PC-9 (cell line): ENCODE data around the gene ZC3H6. TPM values are rescaled to one million over a fixed set of nuclear protein-coding genes. Genes with fewer than 3 reads are reported as not detected.

Experiments
- BruUV-seq: library from RNA; stranded (reverse); fragments of 400-500 nt; replicated peaks from 2 replicates; lab custom pipeline; 2021; lab: Mats Ljungman, UMichigan
- CTCF ChIA-PET: fragments of 300-600 bp; sonication (Branson Sonifier 250); formaldehyde crosslinking; loops from one replicate; lab custom pipeline; 2022; ENCODE audit warnings: antibody characterized with exemption; lab: Charles Lee
- POLR2A ChIA-PET: fragments of 300-600 bp; sonication (Branson Sonifier 250); formaldehyde crosslinking; loops from one replicate; lab custom pipeline; 2022; ENCODE audit warnings: antibody characterized with exemption; ENCODE audit not compliant: unreplicated experiment; lab: Charles Lee
- DNase-seq, 2 experiments: peaks; one replicate each; pipeline versions ENCODE4 v3.0.0 to v3.0.0-alpha.2; 2015 to 2022; ENCODE audit warnings: mixed read lengths in 1 of 2
- H2AFZ ChIP-seq: fragments of 200-600 bp; sonication (generic); 2 replicates; pipeline ENCODE4 v1.8.1; 2017; ENCODE audit warnings: antibody characterized with exemption
- H3F3A ChIP-seq: fragments of 200-600 bp; sonication (generic); 2 replicates; pipeline ENCODE4 v1.8.1; 2017; ENCODE audit warnings: antibody characterized with exemption, mild to moderate bottlenecking, low read depth; ENCODE audit not compliant: insufficient read depth
- H3K27ac ChIP-seq: fragments of 200-600 bp; sonication (generic); 2 replicates; pipeline ENCODE4 v1.6.1; 2016; ENCODE audit warnings: mixed run types
- H3K27me3 ChIP-seq: fragments of 200-600 bp; sonication (generic); 2 replicates; pipeline ENCODE4 v1.6.1; 2016; ENCODE audit warnings: low read depth, mixed run types; ENCODE audit not compliant: insufficient read depth
- H3K36me3 ChIP-seq: fragments of 200-600 bp; sonication (generic); 2 replicates; pipeline ENCODE4 v1.6.1; 2016; ENCODE audit warnings: low read depth, mixed run types
- H3K4me1 ChIP-seq: fragments of 200-600 bp; sonication (generic); replicated peaks from 2 replicates; pipeline ENCODE4 v1.6.1; 2016; ENCODE audit warnings: mixed run types; ENCODE audit not compliant: insufficient read depth
- H3K4me2 ChIP-seq: fragments of 200-600 bp; sonication (generic); 2 replicates; pipeline ENCODE4 v1.6.1; 2017; ENCODE audit warnings: mixed run types
- H3K4me3 ChIP-seq: fragments of 200-600 bp; sonication (generic); 2 replicates; pipeline ENCODE4 v1.6.1; 2016; ENCODE audit warnings: mixed run types
- H3K79me2 ChIP-seq: fragments of 200-600 bp; sonication (generic); 2 replicates; pipeline ENCODE4 v1.6.1; 2017; ENCODE audit warnings: low read depth, mixed run types
- H3K9me2 ChIP-seq: fragments of 200-600 bp; sonication (generic); 2 replicates; pipeline ENCODE4 v1.8.1; 2017; ENCODE audit warnings: mild to moderate bottlenecking; ENCODE audit not compliant: insufficient read depth
- H3K9me3 ChIP-seq: fragments of 200-600 bp; sonication (generic); 2 replicates; pipeline ENCODE4 v1.8.1; 2016; ENCODE audit warnings: low read depth; ENCODE audit not compliant: insufficient read depth
- H4K20me1 ChIP-seq: fragments of 200-600 bp; sonication (generic); 2 replicates; pipeline ENCODE4 v1.8.1; 2017; ENCODE audit not compliant: insufficient read depth
- EZH2 ChIP-seq: fragments of 200-600 bp; sonication (generic); IDR thresholded peaks from 2 replicates; pipeline ENCODE4 v1.8.0; 2017; ENCODE audit warnings: antibody characterized with exemption, low read depth
- intact Hi-C: fragments of 100-400 bp; cut with micrococcal nuclease; formaldehyde crosslinking; loops from one replicate; pipeline ENCODE4 v1.10.0; 2022; ENCODE audit not compliant: unreplicated experiment
- total RNA-seq: library from RNA; stranded (reverse); gene quantifications from 2 replicates; pipeline ENCODE4 v1.2.3, GENCODE V29; 2021
- TF ChIP-seq, protein P1 (sequence below): fragments of 200-600 bp; sonication (generic); conservative IDR thresholded peaks from 2 replicates; pipeline ENCODE4 v1.6.1; 2017; ENCODE audit warnings: mixed run types, antibody characterized with exemption, mild to moderate bottlenecking, moderate library complexity

ZC3H6 gene
- total RNA-seq, 1 experiment from 2014 or later, result 9.1 TPM

GRCh38 chr2:112339986-112340385, 64.6 kb downstream of the ZC3H6 start:
- no peaks in the 10 kb centered on the region for H4K20me1 ChIP-seq
- no TSS peak for BruUV-seq
- no peak overlapping the region for H3K4me2 ChIP-seq
- H3K79me2 ChIP-seq, result no peaks in the 10 kb centered on the region
- CTCF ChIA-PET, result no interaction called here
- H3K4me3 ChIP-seq, result no peak overlapping the region
- no peaks in the 10 kb centered on the region for H3K27me3 ChIP-seq
- intact Hi-C loops, result no loop called here
- no peaks in the 10 kb centered on the region for H3K9me3 ChIP-seq
- no peak for TF ChIP-seq EZH2
- TF ChIP-seq, protein P1, sequence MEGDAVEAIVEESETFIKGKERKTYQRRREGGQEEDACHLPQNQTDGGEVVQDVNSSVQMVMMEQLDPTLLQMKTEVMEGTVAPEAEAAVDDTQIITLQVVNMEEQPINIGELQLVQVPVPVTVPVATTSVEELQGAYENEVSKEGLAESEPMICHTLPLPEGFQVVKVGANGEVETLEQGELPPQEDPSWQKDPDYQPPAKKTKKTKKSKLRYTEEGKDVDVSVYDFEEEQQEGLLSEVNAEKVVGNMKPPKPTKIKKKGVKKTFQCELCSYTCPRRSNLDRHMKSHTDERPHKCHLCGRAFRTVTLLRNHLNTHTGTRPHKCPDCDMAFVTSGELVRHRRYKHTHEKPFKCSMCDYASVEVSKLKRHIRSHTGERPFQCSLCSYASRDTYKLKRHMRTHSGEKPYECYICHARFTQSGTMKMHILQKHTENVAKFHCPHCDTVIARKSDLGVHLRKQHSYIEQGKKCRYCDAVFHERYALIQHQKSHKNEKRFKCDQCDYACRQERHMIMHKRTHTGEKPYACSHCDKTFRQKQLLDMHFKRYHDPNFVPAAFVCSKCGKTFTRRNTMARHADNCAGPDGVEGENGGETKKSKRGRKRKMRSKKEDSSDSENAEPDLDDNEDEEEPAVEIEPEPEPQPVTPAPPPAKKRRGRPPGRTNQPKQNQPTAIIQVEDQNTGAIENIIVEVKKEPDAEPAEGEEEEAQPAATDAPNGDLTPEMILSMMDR, result no peak
- POLR2A ChIA-PET, result no interaction called here
- no peak overlapping the region for H3K27ac ChIP-seq
- H3F3A ChIP-seq, result no peaks in the 10 kb centered on the region
- H3K4me1 ChIP-seq, result no peaks in the 10 kb centered on the region
- H3K9me2 ChIP-seq, result no peaks in the 10 kb centered on the region
- H2AFZ ChIP-seq, result no peak overlapping the region
- no peaks in the 10 kb centered on the region for H3K36me3 ChIP-seq
- DNase-seq, result no peak

DNA sequence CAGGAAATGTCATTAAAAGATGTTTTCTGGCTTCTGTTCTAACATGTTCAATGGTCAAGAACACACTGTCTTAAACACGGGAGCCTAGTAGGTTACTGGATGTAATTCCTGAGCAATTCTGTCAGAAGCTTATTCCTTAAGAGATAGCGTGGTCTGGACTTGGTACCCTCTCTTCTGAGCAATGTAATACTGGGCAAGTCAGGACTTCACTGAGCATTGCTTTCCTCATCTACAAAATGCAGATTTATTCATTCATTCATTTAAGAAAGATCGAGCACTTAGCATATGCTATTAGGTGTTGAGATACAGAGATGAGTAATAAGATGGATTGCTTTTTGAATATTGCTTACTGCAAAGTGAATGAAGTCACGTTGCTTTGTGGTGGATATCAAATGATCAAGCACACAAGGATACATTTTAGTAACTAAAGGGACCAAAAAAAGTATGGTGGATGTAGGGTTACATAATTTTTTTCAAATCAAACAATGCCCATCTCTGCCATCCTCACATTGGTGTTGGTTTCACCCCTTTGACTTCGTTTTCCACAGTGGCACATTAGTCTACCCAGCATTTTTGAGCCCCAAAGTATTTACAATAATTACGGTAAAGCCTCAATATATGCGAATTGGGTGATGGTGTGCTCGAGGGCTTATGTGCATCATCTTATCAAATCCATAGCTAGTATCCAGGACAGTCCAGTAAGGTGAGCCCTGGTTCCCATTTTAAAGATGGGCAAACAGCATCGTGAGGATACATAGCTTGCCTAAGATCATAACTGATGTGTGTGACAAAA, 65.3 kb downstream of the ZC3H6 start:
- POLR2A ChIA-PET, result no interaction called here
- H3K9me3 ChIP-seq, result no peaks in the 10 kb centered on the region
- no peaks in the 10 kb centered on the region for H3K79me2 ChIP-seq
- H2AFZ ChIP-seq, result no peak overlapping the region
- CTCF ChIA-PET, result no interaction called here
- H3F3A ChIP-seq, result no peaks in the 10 kb centered on the region
- H3K4me2 ChIP-seq, result no peak overlapping the region
- no peaks in the 10 kb centered on the region for H3K4me1 ChIP-seq
- H3K27ac ChIP-seq, result no peak overlapping the region
- H3K9me2 ChIP-seq, result no peaks in the 10 kb centered on the region
- TF ChIP-seq, protein P1, result no peak
- TF ChIP-seq EZH2, result no peak
- no peak for DNase-seq
- no peaks in the 10 kb centered on the region for H4K20me1 ChIP-seq
- H3K27me3 ChIP-seq, result no peaks in the 10 kb centered on the region
- H3K36me3 ChIP-seq, result no peaks in the 10 kb centered on the region
- no TSS peak for BruUV-seq
- H3K4me3 ChIP-seq, result no peak overlapping the region
- intact Hi-C loops, result no loop called here

DNA sequence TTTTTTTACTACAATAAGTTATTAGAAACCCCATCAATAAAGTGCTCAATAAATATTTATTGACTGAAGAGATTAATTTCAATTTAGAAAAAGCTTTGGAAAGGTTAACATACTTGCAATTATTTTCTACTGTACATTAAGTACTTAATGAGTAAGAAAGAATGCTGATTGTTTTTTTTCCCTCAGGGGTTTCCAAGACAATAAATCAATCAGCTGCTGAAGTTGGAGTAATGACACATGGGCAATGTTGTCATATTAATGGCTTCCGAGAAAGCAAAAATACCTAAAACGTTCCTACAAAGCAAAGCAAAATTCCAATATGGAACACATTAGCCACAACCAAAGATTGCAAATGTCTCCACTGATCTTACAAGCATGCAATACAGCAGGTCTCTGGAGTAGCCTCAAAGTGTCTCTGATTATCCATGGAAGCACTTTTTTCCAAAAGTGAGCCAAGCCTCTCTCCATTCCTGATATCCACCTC, 66.7 kb downstream of the ZC3H6 start:
- CTCF ChIA-PET, result no interaction called here
- no peaks in the 10 kb centered on the region for H3F3A ChIP-seq
- no peaks in the 10 kb centered on the region for H3K27me3 ChIP-seq
- no peak overlapping the region for H3K27ac ChIP-seq
- no peaks in the 10 kb centered on the region for H3K9me2 ChIP-seq
- no peaks in the 10 kb centered on the region for H3K79me2 ChIP-seq
- no peak overlapping the region for H2AFZ ChIP-seq
- H3K4me2 ChIP-seq, result no peak overlapping the region
- no peak for DNase-seq
- no peaks in the 10 kb centered on the region for H3K36me3 ChIP-seq
- intact Hi-C loops, result no loop called here
- H4K20me1 ChIP-seq, result no peaks in the 10 kb centered on the region
- TF ChIP-seq, protein P1, result no peak
- no peak for TF ChIP-seq EZH2
- H3K9me3 ChIP-seq, result no peaks in the 10 kb centered on the region
- H3K4me1 ChIP-seq, result no peaks in the 10 kb centered on the region
- H3K4me3 ChIP-seq, result no peak overlapping the region
- BruUV-seq, result no TSS peak
- POLR2A ChIA-PET, result no interaction called here
